Panc1 (cell line): ENCODE data around the gene EXOC8. TPM values are rescaled to one million over a fixed set of nuclear protein-coding genes. Genes with fewer than 3 reads are reported as not detected.

Experiments used
- ATAC-seq: fragments of 200-7000 bp; cut with Tn5 transposase; 2 replicates; pipeline ENCODE4 v1.9.1; 2020; ENCODE audit warnings: mild to moderate bottlenecking, moderate library complexity
- BruUV-seq: library from RNA; stranded (reverse); fragments of 400-500 nt; replicated peaks from 2 replicates; lab custom pipeline; 2021; lab: Mats Ljungman, UMichigan
- CTCF ChIA-PET: fragments of 300-600 bp; sonication (Branson Sonifier 250); formaldehyde crosslinking; loops from one replicate; lab custom pipeline; 2022; ENCODE audit warnings: antibody characterized with exemption; lab: Charles Lee
- POLR2A ChIA-PET: fragments of 300-600 bp; sonication (Branson Sonifier 250); formaldehyde crosslinking; loops from one replicate; lab custom pipeline; 2022; ENCODE audit warnings: antibody characterized with exemption; lab: Charles Lee
- DNase-seq: peaks from one replicate; pipeline ENCODE4 v3.0.0-alpha.2; 2010; ENCODE audit warnings: low read depth, low spot score
- H3K27ac ChIP-seq: 2 replicates; pipeline ENCODE4 v1.5.1; 2011; ENCODE audit warnings: mild to moderate bottlenecking, low read length, inconsistent platforms
- H3K27me3 ChIP-seq: fragments of 200-500 bp; sonication (Bioruptor generic); 2 replicates; pipeline ENCODE4 v1.6.0; 2014; ENCODE audit warnings: low read length, inconsistent platforms; ENCODE audit not compliant: control insufficient read depth, insufficient read depth
- H3K36me3 ChIP-seq: fragments of 200-500 bp; sonication (Bioruptor generic); 2 replicates; pipeline ENCODE4 v1.5.1; 2014; ENCODE audit warnings: inconsistent platforms, mild to moderate bottlenecking, low read length, moderate library complexity; ENCODE audit not compliant: control insufficient read depth, insufficient read depth
- H3K4me1 ChIP-seq: 2 replicates; pipeline ENCODE4 v1.5.1; 2011; ENCODE audit warnings: inconsistent platforms, mild to moderate bottlenecking, low read length, moderate library complexity; ENCODE audit not compliant: control insufficient read depth, insufficient read depth
- H3K4me3 ChIP-seq, 2 experiments: 2 replicates each; pipeline ENCODE4 v1.5.1; 2011 to 2012; ENCODE audit warnings: low read depth in 2 of 2, low read length in 2 of 2, mild to moderate bottlenecking in 2 of 2, inconsistent platforms in 1 of 2, moderate library complexity in 1 of 2
- H3K9me3 ChIP-seq: fragments of 200-500 bp; sonication (Bioruptor generic); 2 replicates; pipeline ENCODE4 v1.5.1; 2014; ENCODE audit warnings: low read depth, mild to moderate bottlenecking, inconsistent platforms, low read length, moderate library complexity; ENCODE audit not compliant: control insufficient read depth, insufficient read depth
- POLR2AphosphoS5 ChIP-seq: IDR thresholded peaks from 2 replicates; pipeline ENCODE4 v1.6.1; 2012; ENCODE audit warnings: mild to moderate bottlenecking, low read depth, low read length, moderate library complexity
- SIN3A ChIP-seq: IDR thresholded peaks from 2 replicates; pipeline ENCODE4 v1.6.1; 2012; ENCODE audit warnings: low read depth, mild to moderate bottlenecking, low read length, moderate library complexity, borderline replicate concordance; ENCODE audit not compliant: insufficient read depth
- TCF7L2 ChIP-seq: IDR thresholded peaks from 2 replicates; pipeline ENCODE4 v1.6.1; 2011; ENCODE audit warnings: mild to moderate bottlenecking, low read depth, low read length, inconsistent platforms
- in situ Hi-C: cut with HindIII; loops from 2 replicates; pipeline ENCODE4 v1.10.0; 2016; ENCODE audit warnings: low sequenced_read_pairs, low pct_unique_long_range_greater_than_20kb
- intact Hi-C: fragments of 100-400 bp; cut with micrococcal nuclease; formaldehyde crosslinking; loops from one replicate; pipeline ENCODE4 v1.10.0; 2022; ENCODE audit not compliant: unreplicated experiment
- total RNA-seq: library from RNA; stranded (reverse); gene quantifications from one replicate; pipeline ENCODE4 v1.2.1, GENCODE V29; 2021; ENCODE audit not compliant: unreplicated experiment
- TF ChIP-seq, protein P1 (sequence below), 2 experiments: IDR thresholded peaks; 2 replicates each; pipeline ENCODE4 v1.6.1; 2011 to 2012; ENCODE audit warnings: low read depth in 2 of 2, control low read depth in 1 of 2, low read length in 1 of 2, mild to moderate bottlenecking in 1 of 2, moderate library complexity in 1 of 2; ENCODE audit not compliant: insufficient read depth in 1 of 2
- TF ChIP-seq, protein P2 (sequence below): fragments of 450-650 bp; IDR thresholded peaks from 2 replicates; pipeline ENCODE4 v1.5.1; 2017; ENCODE audit warnings: mild to moderate bottlenecking

EXOC8 gene
- total RNA-seq, 1 experiment from 2014 or later: 14.0 TPM

DNA sequence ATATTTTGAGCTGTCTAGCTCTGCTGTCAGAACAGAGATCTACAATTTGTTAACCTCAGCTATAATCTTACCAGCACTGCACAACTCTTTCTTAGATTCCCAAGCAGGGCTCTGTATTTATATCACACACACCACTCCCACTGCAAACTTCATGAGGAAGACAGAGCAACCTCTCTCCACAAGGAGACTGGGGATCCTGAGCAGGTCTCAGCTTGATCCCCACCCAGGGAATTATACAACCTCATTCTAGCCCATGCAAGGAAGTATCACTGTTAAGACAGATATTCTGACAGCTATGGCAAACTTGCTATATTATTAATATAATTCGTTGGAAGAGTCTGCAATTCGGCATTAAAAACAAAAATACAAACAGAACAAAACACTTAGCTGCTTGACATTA is 44.1 kb upstream of the EXOC8 start:
- DNase-seq (no peak), ATAC-seq (no peak)
- no TSS peak for BruUV-seq
- in situ Hi-C loops: no loop called here
- Histone ChIP-seq H3K4me1 (0 out of 2 replicates have a peak, but pooled peaks cover 3% of the 10 kb centered on the region), H3K4me3 (no peak overlapping the region), H3K27ac (no peak overlapping the region), H3K9me3 (no peaks in the 10 kb centered on the region), H3K36me3 (no peaks in the 10 kb centered on the region), H3K27me3 (no peaks in the 10 kb centered on the region)
- ChIA-PET CTCF (interaction anchor here (0.5 kb wide), 1 partner anchor 22 kb away, joined by 6 read pairs; no protein-coding TSS in a partner anchor), POLR2A (no interaction called here)
- TF ChIP-seq, protein P1, sequence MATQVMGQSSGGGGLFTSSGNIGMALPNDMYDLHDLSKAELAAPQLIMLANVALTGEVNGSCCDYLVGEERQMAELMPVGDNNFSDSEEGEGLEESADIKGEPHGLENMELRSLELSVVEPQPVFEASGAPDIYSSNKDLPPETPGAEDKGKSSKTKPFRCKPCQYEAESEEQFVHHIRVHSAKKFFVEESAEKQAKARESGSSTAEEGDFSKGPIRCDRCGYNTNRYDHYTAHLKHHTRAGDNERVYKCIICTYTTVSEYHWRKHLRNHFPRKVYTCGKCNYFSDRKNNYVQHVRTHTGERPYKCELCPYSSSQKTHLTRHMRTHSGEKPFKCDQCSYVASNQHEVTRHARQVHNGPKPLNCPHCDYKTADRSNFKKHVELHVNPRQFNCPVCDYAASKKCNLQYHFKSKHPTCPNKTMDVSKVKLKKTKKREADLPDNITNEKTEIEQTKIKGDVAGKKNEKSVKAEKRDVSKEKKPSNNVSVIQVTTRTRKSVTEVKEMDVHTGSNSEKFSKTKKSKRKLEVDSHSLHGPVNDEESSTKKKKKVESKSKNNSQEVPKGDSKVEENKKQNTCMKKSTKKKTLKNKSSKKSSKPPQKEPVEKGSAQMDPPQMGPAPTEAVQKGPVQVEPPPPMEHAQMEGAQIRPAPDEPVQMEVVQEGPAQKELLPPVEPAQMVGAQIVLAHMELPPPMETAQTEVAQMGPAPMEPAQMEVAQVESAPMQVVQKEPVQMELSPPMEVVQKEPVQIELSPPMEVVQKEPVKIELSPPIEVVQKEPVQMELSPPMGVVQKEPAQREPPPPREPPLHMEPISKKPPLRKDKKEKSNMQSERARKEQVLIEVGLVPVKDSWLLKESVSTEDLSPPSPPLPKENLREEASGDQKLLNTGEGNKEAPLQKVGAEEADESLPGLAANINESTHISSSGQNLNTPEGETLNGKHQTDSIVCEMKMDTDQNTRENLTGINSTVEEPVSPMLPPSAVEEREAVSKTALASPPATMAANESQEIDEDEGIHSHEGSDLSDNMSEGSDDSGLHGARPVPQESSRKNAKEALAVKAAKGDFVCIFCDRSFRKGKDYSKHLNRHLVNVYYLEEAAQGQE (IDR thresholded peaks at IDR 0.05; ENCODE audit: insufficient read depth in 1 of 2, low read depth in 2 of 2, low read length in 1 of 2): no peak
- TF ChIP-seq, protein P2, sequence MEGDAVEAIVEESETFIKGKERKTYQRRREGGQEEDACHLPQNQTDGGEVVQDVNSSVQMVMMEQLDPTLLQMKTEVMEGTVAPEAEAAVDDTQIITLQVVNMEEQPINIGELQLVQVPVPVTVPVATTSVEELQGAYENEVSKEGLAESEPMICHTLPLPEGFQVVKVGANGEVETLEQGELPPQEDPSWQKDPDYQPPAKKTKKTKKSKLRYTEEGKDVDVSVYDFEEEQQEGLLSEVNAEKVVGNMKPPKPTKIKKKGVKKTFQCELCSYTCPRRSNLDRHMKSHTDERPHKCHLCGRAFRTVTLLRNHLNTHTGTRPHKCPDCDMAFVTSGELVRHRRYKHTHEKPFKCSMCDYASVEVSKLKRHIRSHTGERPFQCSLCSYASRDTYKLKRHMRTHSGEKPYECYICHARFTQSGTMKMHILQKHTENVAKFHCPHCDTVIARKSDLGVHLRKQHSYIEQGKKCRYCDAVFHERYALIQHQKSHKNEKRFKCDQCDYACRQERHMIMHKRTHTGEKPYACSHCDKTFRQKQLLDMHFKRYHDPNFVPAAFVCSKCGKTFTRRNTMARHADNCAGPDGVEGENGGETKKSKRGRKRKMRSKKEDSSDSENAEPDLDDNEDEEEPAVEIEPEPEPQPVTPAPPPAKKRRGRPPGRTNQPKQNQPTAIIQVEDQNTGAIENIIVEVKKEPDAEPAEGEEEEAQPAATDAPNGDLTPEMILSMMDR: no peak
- intact Hi-C loops: no loop called here

DNA sequence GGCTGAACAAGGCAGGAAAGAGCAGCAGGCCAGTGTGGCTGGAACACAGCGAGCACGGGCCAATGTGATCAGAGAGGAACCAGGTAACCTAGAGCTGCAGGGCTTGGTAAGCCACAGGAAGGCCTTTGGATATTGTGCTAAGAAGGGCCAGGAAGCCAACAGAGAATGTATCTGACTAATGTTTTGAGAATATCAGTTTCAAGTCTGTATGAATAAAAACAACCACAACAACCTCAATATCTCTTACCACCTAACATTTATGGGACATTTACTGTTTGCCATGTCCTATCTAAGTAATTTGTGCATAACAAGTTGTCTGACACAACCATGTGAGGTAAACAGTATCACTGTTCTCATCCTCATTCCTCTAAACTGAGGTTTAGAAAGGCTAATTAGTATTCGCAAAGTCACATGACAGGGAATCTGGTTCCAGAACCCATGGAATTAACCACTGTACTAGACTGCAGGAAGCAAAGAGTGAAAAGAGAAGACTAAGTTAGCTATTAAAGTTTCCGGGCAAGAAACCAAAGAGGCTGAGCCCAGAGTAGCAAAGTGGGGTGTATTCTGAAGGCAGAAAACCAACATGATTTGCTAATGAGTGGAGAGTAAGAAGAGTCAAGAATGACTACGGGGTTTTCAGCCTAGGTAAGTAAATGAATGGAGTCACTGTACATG is 39.4 kb upstream of the EXOC8 start:
- ChIA-PET CTCF (no interaction called here), POLR2A (no interaction called here)
- DNase-seq (no peak), ATAC-seq (no peak)
- H3K36me3 ChIP-seq: no peaks in the 10 kb centered on the region
- H3K4me3 ChIP-seq: no peak overlapping the region
- TF ChIP-seq POLR2AphosphoS5: no peak
- H3K4me1 ChIP-seq: no peaks in the 10 kb centered on the region
- no peaks in the 10 kb centered on the region for H3K27me3 ChIP-seq
- intact Hi-C loops (no loop called here), in situ Hi-C loops (no loop called here)
- BruUV-seq: no TSS peak
- no peaks in the 10 kb centered on the region for H3K9me3 ChIP-seq
- H3K27ac ChIP-seq: no peak overlapping the region

DNA sequence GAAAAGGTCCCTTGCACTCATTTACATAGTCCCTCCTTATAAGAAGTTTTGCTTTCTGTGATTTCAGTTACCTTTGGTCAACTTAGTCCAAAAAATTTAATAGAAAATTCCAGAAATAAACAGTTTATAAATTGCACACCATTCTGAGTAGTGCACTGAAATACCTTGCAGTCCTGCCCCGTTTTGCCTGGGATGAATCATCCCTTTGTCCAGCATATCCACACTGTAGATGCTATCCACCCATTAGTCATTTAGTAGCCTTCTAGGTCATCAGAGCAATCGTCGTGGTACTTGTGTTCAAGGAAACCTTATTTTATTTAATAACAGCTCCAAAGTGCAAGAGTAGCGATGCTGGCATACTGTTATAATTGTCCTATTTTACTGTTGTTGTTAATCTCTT is 38.4 kb upstream of the EXOC8 start:
- DNase-seq (no peak), ATAC-seq (no peak)
- H3K9me3 ChIP-seq: no peaks in the 10 kb centered on the region
- no peaks in the 10 kb centered on the region for H3K27me3 ChIP-seq
- no peak overlapping the region for H3K4me3 ChIP-seq
- H3K27ac ChIP-seq: no peak overlapping the region
- BruUV-seq: no TSS peak
- in situ Hi-C loops: no loop called here
- no peaks in the 10 kb centered on the region for H3K4me1 ChIP-seq
- intact Hi-C loops: no loop called here
- ChIA-PET CTCF (no interaction called here), POLR2A (no interaction called here)
- no peaks in the 10 kb centered on the region for H3K36me3 ChIP-seq
- TF ChIP-seq, protein P2: no peak
- TF ChIP-seq TCF7L2 (no peak), POLR2AphosphoS5 (no peak), SIN3A (no peak)
- TF ChIP-seq, protein P1 (IDR thresholded peaks at IDR 0.05; ENCODE audit: insufficient read depth in 1 of 2, low read depth in 2 of 2, low read length in 1 of 2): no peak
